Measurements from ENCODE around the gene TBC1D9.

The TBC1D9 gene

DNA sequence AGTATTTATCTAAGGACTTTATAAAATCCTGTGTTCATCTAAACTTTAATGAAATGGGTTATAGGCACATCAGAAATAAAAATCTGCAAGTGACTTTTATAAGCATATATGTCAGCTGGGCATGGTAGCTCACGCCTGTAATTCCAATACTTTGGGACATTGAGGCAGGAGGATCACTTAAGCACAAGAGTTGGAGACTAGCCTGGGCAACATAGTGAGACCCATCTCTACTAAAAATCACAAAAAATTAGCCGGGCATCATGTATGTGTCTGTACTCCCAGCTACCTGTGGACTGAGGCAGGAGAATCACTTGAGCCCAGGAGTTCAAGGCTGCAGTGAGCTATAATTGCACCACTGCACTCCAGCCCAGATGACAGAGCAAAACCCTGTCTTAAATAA is 20.9 kb downstream of the TBC1D9 start:
- no peaks in the 10 kb centered on the region for H3K9me2 ChIP-seq (replicated peaks; ENCODE audit: insufficient read depth, low read length)
- H3K4me2 ChIP-seq (ENCODE audit: low read depth, low read length) = no peak overlapping the region
- no peaks in the 10 kb centered on the region for H3K27me3 ChIP-seq (replicated peaks; ENCODE audit: insufficient read depth, low read length)
- H3K79me2 ChIP-seq (ENCODE audit: low read length) = peaks cover 57% of the 10 kb centered on the region
- no peak overlapping the region for H3K27ac ChIP-seq (ENCODE audit: low read length)
- no peaks in the 10 kb centered on the region for H3K9me3 ChIP-seq (replicated peaks; ENCODE audit: insufficient read depth, low read length)
- no peaks in the 10 kb centered on the region for H3F3A ChIP-seq (ENCODE audit: insufficient read depth, low read length)
- H2AFZ ChIP-seq (ENCODE audit: low read length) = no peak overlapping the region
- TF ChIP-seq EZH2phosphoT487 (IDR thresholded peaks at IDR 0.05; ENCODE audit: low read length) (no peak), EZH2 (optimal IDR thresholded peaks at IDR 0.05; ENCODE audit: low read depth, low read length) (no peak)
- TF ChIP-seq, protein P1, sequence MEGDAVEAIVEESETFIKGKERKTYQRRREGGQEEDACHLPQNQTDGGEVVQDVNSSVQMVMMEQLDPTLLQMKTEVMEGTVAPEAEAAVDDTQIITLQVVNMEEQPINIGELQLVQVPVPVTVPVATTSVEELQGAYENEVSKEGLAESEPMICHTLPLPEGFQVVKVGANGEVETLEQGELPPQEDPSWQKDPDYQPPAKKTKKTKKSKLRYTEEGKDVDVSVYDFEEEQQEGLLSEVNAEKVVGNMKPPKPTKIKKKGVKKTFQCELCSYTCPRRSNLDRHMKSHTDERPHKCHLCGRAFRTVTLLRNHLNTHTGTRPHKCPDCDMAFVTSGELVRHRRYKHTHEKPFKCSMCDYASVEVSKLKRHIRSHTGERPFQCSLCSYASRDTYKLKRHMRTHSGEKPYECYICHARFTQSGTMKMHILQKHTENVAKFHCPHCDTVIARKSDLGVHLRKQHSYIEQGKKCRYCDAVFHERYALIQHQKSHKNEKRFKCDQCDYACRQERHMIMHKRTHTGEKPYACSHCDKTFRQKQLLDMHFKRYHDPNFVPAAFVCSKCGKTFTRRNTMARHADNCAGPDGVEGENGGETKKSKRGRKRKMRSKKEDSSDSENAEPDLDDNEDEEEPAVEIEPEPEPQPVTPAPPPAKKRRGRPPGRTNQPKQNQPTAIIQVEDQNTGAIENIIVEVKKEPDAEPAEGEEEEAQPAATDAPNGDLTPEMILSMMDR (IDR thresholded peaks at IDR 0.05; ENCODE audit: low read length) = no peak
- H3K4me1 ChIP-seq (ENCODE audit: low read length) = no peaks in the 10 kb centered on the region
- DNase-seq = no peak
- no peaks in the 10 kb centered on the region for H3K36me3 ChIP-seq (replicated peaks; ENCODE audit: insufficient read depth, low read length)
- H3K4me3 ChIP-seq (ENCODE audit: low read length) = no peak overlapping the region
- no peaks in the 10 kb centered on the region for H4K20me1 ChIP-seq (ENCODE audit: insufficient read depth, low read length)
- H3K9ac ChIP-seq (ENCODE audit: low read length) = no peak overlapping the region

DNA sequence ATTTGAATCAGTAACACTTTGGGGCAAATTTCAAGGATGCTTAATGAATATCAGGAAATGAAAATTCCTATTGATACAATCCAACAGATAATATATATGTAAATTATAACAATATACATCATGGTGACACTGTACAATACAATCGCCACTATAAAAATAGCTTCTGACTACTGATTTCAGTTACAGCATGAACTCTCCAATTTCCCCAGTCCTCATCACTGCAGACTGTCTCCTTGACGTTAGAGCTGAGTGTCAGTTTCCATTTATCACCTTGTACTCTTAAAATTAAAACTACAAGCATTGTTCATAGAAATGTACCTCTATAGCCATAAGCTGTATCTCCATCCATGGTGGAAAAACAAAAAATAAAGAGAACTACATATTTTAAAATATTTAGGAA is 23.4 kb downstream of the TBC1D9 start:
- Histone ChIP-seq H3K4me3 (ENCODE audit: low read length) (no peak overlapping the region), H3K79me2 (ENCODE audit: low read length) (peaks cover 35% of the 10 kb centered on the region), H3K4me2 (ENCODE audit: low read depth, low read length) (no peak overlapping the region), H3K27ac (ENCODE audit: low read length) (no peak overlapping the region), H3F3A (ENCODE audit: insufficient read depth, low read length) (no peaks in the 10 kb centered on the region), H3K4me1 (ENCODE audit: low read length) (no peaks in the 10 kb centered on the region), H3K9me3 (replicated peaks; ENCODE audit: insufficient read depth, low read length) (no peaks in the 10 kb centered on the region), H4K20me1 (ENCODE audit: insufficient read depth, low read length) (no peaks in the 10 kb centered on the region), H3K27me3 (replicated peaks; ENCODE audit: insufficient read depth, low read length) (no peaks in the 10 kb centered on the region), H3K36me3 (replicated peaks; ENCODE audit: insufficient read depth, low read length) (no peaks in the 10 kb centered on the region), H2AFZ (ENCODE audit: low read length) (no peak overlapping the region), H3K9ac (ENCODE audit: low read length) (no peak overlapping the region), H3K9me2 (replicated peaks; ENCODE audit: insufficient read depth, low read length) (no peaks in the 10 kb centered on the region)
- no peak for TF ChIP-seq EZH2phosphoT487 (IDR thresholded peaks at IDR 0.05; ENCODE audit: low read length)
- DNase-seq = no peak

DNA sequence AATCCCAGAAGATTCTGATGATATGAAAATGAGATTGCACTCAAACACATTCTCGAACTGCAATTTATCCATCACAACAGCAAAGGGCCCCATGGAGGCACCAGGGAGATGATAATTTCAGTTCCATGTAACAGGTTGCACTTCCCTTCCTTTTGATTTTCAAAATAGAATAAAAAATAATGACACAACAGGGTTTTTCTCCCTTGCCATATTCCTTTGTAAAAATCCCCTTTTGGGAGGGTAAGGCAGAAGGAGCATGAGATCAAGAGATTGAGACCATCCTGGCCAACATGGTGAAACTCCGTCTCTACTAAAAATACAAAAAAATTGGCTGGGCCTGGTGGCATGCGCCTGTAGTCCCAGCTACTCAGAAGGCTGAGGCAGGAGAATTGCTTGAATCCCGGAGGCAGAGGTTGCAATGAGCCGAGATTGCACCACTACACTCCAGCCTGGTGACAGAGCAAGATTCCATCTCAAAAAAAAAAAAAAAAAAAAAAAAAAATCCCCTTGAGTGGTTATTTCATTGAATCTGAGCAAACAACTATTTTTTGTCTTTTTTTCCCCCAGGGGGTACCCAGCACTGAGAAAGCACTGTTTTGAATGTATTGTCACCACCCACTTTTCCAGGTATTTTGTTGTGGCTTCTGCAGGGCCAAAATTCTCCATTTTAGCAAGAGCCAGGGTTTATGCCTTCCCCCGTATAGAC is 26.7 kb downstream of the TBC1D9 start:
- H2AFZ ChIP-seq (ENCODE audit: low read length) = no peak overlapping the region
- H3K9me2 ChIP-seq (replicated peaks; ENCODE audit: insufficient read depth, low read length) = no peaks in the 10 kb centered on the region
- no peaks in the 10 kb centered on the region for H3K4me1 ChIP-seq (ENCODE audit: low read length)
- H3K4me3 ChIP-seq (ENCODE audit: low read length) = no peak overlapping the region
- no peaks in the 10 kb centered on the region for H3K9me3 ChIP-seq (replicated peaks; ENCODE audit: insufficient read depth, low read length)
- H3K36me3 ChIP-seq (replicated peaks; ENCODE audit: insufficient read depth, low read length) = no peaks in the 10 kb centered on the region
- DNase-seq = no peak
- TF ChIP-seq EZH2phosphoT487 (IDR thresholded peaks at IDR 0.05; ENCODE audit: low read length) = no peak
- TF ChIP-seq, protein P1 (IDR thresholded peaks at IDR 0.05; ENCODE audit: low read length) = no peak
- no peak for TF ChIP-seq EZH2 (optimal IDR thresholded peaks at IDR 0.05; ENCODE audit: low read depth, low read length)
- no peak overlapping the region for H3K9ac ChIP-seq (ENCODE audit: low read length)
- no peak overlapping the region for H3K27ac ChIP-seq (ENCODE audit: low read length)
- no peaks in the 10 kb centered on the region for H3F3A ChIP-seq (ENCODE audit: insufficient read depth, low read length)
- H3K79me2 ChIP-seq (ENCODE audit: low read length) = peaks cover 22% of the 10 kb centered on the region; the same call in 1 of the 2 replicates
- H3K27me3 ChIP-seq (replicated peaks; ENCODE audit: insufficient read depth, low read length) = no peaks in the 10 kb centered on the region
- no peak overlapping the region for H3K4me2 ChIP-seq (ENCODE audit: low read depth, low read length)
- no peaks in the 10 kb centered on the region for H4K20me1 ChIP-seq (ENCODE audit: insufficient read depth, low read length)

All from MM.1S (cell line).